ENCODE measurements around the gene IMPDH2. TPM values are rescaled to one million over a fixed set of nuclear protein-coding genes. Genes with fewer than 3 reads are reported as not detected.

The IMPDH2 gene
- total RNA-seq, 1 experiment from 2014 or later, result 184 TPM

DNA sequence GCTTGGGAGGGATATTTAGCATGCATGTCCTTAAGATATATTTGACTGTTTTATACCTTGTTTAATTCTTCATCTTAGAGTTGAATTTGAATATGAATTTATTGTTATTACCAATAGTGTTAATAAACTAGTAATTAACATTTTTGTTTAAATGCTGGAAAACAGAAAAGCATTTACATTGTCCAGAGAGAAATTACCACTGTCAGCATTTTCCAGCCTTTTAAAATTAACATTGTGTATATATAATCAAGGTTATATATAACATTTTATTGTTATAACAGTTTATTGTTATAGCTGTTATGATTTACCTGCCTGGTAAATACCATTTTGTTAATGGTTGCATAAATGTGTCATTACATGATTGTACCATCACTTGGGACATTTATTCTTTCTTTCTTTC is 47.2 kb downstream of the IMPDH2 start:
- no peaks in the 10 kb centered on the region for H3K4me1 Mint-ChIP-seq (ENCODE audit: low read depth, unreplicated experiment)
- no peak overlapping the region for H3K4me3 Mint-ChIP-seq (ENCODE audit: low read depth, unreplicated experiment)
- H3K36me3 Mint-ChIP-seq (ENCODE audit: insufficient read depth, unreplicated experiment), result peaks cover 45% of the 10 kb centered on the region
- no peak for DNase-seq
- H3K9me3 Mint-ChIP-seq (ENCODE audit: low read depth, unreplicated experiment), result no peaks in the 10 kb centered on the region
- no peak for TF ChIP-seq CTCF (IDR thresholded peaks at IDR 0.05; ENCODE audit: unreplicated experiment)
- no TSS peak for BruUV-seq (replicated peaks)
- intact Hi-C loops (cut with micrococcal nuclease; ENCODE audit: unreplicated experiment), result no loop called here
- no peak overlapping the region for H3K27ac Mint-ChIP-seq (ENCODE audit: unreplicated experiment)
- CTCF ChIA-PET, result interaction anchor here (0.6 kb wide), 2 partner anchors 26 to 151 kb away, joined by 3 read pairs; no protein-coding TSS in a partner anchor
- no peaks in the 10 kb centered on the region for H3K27me3 Mint-ChIP-seq (ENCODE audit: unreplicated experiment)

DNA sequence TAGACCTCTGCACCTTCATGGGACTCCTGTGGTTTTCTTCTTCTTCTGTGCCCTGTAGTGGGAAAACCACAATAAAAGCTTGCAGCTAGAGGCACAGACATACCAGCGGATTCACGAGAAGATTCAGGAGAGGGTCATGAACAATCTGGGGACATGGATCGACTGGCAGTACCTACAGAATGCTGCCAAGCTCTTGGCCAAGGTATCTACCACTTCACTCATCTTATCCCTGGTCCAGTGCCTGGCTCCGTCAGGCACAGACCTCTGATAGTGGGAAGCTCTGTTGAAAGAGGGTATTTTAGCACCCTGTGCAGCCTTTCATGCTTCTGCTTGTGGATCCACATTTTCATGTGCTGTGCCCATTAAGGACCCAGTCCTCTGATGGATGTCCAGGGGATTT is 48.9 kb downstream of the IMPDH2 start:
- intact Hi-C loops (cut with micrococcal nuclease; ENCODE audit: unreplicated experiment), result no loop called here
- DNase-seq, result no peak
- H3K4me3 Mint-ChIP-seq (ENCODE audit: low read depth, unreplicated experiment), result no peak overlapping the region
- H3K4me1 Mint-ChIP-seq (ENCODE audit: low read depth, unreplicated experiment), result no peaks in the 10 kb centered on the region
- no peaks in the 10 kb centered on the region for H3K27me3 Mint-ChIP-seq (ENCODE audit: unreplicated experiment)
- H3K9me3 Mint-ChIP-seq (ENCODE audit: low read depth, unreplicated experiment), result no peaks in the 10 kb centered on the region
- no peak for TF ChIP-seq CTCF (IDR thresholded peaks at IDR 0.05; ENCODE audit: unreplicated experiment)
- peaks cover 45% of the 10 kb centered on the region for H3K36me3 Mint-ChIP-seq (ENCODE audit: insufficient read depth, unreplicated experiment)
- BruUV-seq (replicated peaks), result no TSS peak
- H3K27ac Mint-ChIP-seq (ENCODE audit: unreplicated experiment), result no peak overlapping the region
- CTCF ChIA-PET, result no interaction called here

GRCh38 chr3:48979451-48979850 is 49.7 kb downstream of the IMPDH2 start:
- H3K9me3 Mint-ChIP-seq (ENCODE audit: low read depth, unreplicated experiment), result no peaks in the 10 kb centered on the region
- CTCF ChIA-PET, result no interaction called here
- intact Hi-C loops (cut with micrococcal nuclease; ENCODE audit: unreplicated experiment), result no loop called here
- BruUV-seq (replicated peaks), result no TSS peak
- H3K4me1 Mint-ChIP-seq (ENCODE audit: low read depth, unreplicated experiment), result no peaks in the 10 kb centered on the region
- no peaks in the 10 kb centered on the region for H3K27me3 Mint-ChIP-seq (ENCODE audit: unreplicated experiment)
- H3K36me3 Mint-ChIP-seq (ENCODE audit: insufficient read depth, unreplicated experiment), result peaks cover 52% of the 10 kb centered on the region
- H3K4me3 Mint-ChIP-seq (ENCODE audit: low read depth, unreplicated experiment), result no peak overlapping the region
- no peak overlapping the region for H3K27ac Mint-ChIP-seq (ENCODE audit: unreplicated experiment)
- no peak for DNase-seq
- no peak for TF ChIP-seq CTCF (IDR thresholded peaks at IDR 0.05; ENCODE audit: unreplicated experiment)

Small RNAs within 50 kb of the gene (microRNA-seq; reads per million reads assigned to microRNA genes)
- gene MIR191 (14,858 reads per million, percentile 97 among the genes with 10 or more reads in this experiment), gene MIR425 (7,014 reads per million, percentile 94 among the genes with 10 or more reads in this experiment)

Other genes with a start within 250 kb of the IMPDH2 start
- 39.0 and 48.0 TPM in 2 replicates for gene PRKAR2A, start 181.5 kb downstream of the IMPDH2 start, total RNA-seq (2022)
- gene SLC25A20, start 130.5 kb downstream of the IMPDH2 start, total RNA-seq (2022), result 7.9 and 11.4 TPM in 2 replicates
- gene ARIH2, start 110.6 kb downstream of the IMPDH2 start, total RNA-seq (2022), result 98.4 and 109 TPM in 2 replicates
- 63.0 and 72.0 TPM in 2 replicates for gene P4HTM, start 39.2 kb downstream of the IMPDH2 start, total RNA-seq (2022)
- gene WDR6, start 22.0 kb downstream of the IMPDH2 start, total RNA-seq (2022), result 113 and 138 TPM in 2 replicates
- 35.1 and 40.9 TPM in 2 replicates for gene DALRD3, start 10.8 kb downstream of the IMPDH2 start, total RNA-seq (2022)
- gene NDUFAF3, start 7.3 kb downstream of the IMPDH2 start, total RNA-seq (2022), result 124 and 133 TPM in 2 replicates
- gene QRICH1, start 64.7 kb upstream of the IMPDH2 start, total RNA-seq (2022), result 97.8 and 107 TPM in 2 replicates
- gene QARS1, start 75.4 kb upstream of the IMPDH2 start, total RNA-seq (2022), result 179 and 248 TPM in 2 replicates
- 44.3 and 51.0 TPM in 2 replicates for gene USP19, start 91.4 kb upstream of the IMPDH2 start, total RNA-seq (2022)
- gene LAMB2, start 103.7 kb upstream of the IMPDH2 start, total RNA-seq (2022), result 288 and 316 TPM in 2 replicates
- gene CCDC71, start 136.9 kb upstream of the IMPDH2 start, total RNA-seq (2022), result 19.2 and 20.2 TPM in 2 replicates
- 5.4 and 7.1 TPM in 2 replicates for gene KLHDC8B, start 142.2 kb upstream of the IMPDH2 start, total RNA-seq (2022)
- gene C3orf62, start 247.8 kb upstream of the IMPDH2 start, total RNA-seq (2022), result 6.7 and 8.8 TPM in 2 replicates

Measured in Calu3 (cell line).